Esophagus squamous epithelium (tissue), 5 donors: ENCODE results near the gene CCDC33. TPM values are rescaled to one million over a fixed set of nuclear protein-coding genes. Genes with fewer than 3 reads are reported as not detected.

ENCODE experiments used
- DNase-seq: peaks from one replicate; lab custom pipeline; 2025; lab: John Stamatoyannopoulos, UW
- H3K27ac ChIP-seq, 4 donors: fragments of 200-600 bp; sonication (generic); one replicate each; pipeline ENCODE4 v1.5.1; 2016 to 2019; ENCODE audit warnings: mild to moderate bottlenecking in 1 of 4
- H3K27me3 ChIP-seq, 4 donors: fragments of 200-600 bp; sonication (generic); 1 replicate in 3 of 4; 2 replicates in 1 of 4; pipeline versions ENCODE4 v1.5.1 to v1.6.0; 2017 to 2021; ENCODE audit warnings: antibody characterized with exemption in 1 of 4
- H3K36me3 ChIP-seq, 3 donors: fragments of 200-600 bp; sonication (generic); one replicate each; pipeline ENCODE4 v1.5.1; 2016 to 2019
- H3K4me1 ChIP-seq, 3 donors: fragments of 200-600 bp; sonication (generic); one replicate each; pipeline ENCODE4 v1.5.1; 2017 to 2019
- H3K4me3 ChIP-seq, 4 donors: fragments of 200-600 bp; sonication (generic); 1 replicate in 3 of 4; 2 replicates in 1 of 4; pipeline ENCODE4 v1.5.1; 2016 to 2019; ENCODE audit warnings: mild to moderate bottlenecking in 2 of 4, moderate library complexity in 1 of 4
- H3K9me3 ChIP-seq, 3 donors: fragments of 200-600 bp; sonication (generic); one replicate each; pipeline ENCODE4 v1.5.1; 2016 to 2019
- POLR2A ChIP-seq, 4 donors: fragments of 450-650 bp; IDR thresholded peaks; one replicate each; pipeline ENCODE4 v1.6.1; 2017; ENCODE audit warnings: antibody characterized with exemption in 4 of 4, mild to moderate bottlenecking in 4 of 4, moderate library complexity in 3 of 4
- WGBS, 2 donors: methylation state at CpG; one replicate each; pipeline ENCODE4 v1.1.5; 2018; 5-methylcytosine and 5-hydroxymethylcytosine counted together
- intact Hi-C: fragments of 100-400 bp; cut with DNase I; formaldehyde crosslinking; loops from one replicate; pipeline ENCODE4 v1.15.0; 2022
- total RNA-seq, 4 donors: library from RNA; depleted of rRNA; stranded (reverse); fragments of >200 nt; gene quantifications; one replicate each; pipeline ENCODE4 v1.1.0, GENCODE V29; 2016
- TF ChIP-seq, protein P1 (sequence below), 6 experiments: fragments of 450-650 bp in 4 of 6; fragments of 200-600 bp in 2 of 6; sonication (generic) in 2 of 6; IDR thresholded peaks; one replicate each; pipeline ENCODE4 v1.5.1; 2016 to 2019; ENCODE audit warnings: antibody characterized with exemption in 6 of 6, mild to moderate bottlenecking in 4 of 6, moderate library complexity in 4 of 6
- donor health status: DM: yes; HTN: yes; CAD: no.

The CCDC33 gene
- total RNA-seq, 4 donors from 2014 or later = not detected

DNA sequence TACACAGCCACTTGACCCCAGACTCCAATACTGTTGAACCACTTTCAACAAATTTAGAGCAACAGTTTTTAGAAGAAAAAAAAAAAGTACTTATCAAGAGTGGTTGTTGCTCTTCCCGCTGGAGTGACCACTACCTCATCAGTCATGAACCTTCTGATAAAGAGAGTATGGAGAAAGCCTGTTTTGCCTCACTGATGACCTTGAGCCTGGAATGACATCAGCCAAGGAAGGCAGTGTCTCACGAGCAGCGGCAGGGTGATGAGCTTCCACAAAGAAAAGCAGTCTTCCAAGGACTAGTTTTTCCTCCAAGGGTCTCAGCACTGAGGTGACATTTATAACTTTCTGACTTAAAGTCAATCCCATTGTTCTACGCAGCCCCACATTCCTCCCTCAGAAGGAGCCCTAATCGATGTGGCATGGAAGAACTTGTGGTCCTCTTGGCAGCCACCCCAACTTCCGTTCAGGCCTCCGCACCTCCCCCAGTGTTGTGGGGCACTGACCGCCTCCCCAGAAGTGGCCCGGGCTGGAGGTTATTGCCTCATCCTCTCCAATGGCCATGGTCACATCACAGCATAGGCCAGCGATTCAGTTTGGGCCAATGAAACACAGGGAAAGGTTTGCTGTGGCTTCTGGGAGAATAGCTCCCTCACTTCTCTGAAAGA, 133.1 kb downstream of the CCDC33 start:
- H3K27ac ChIP-seq = no peak overlapping the region
- H3K9me3 ChIP-seq = no peaks in the 10 kb centered on the region
- no peaks in the 10 kb centered on the region for H3K36me3 ChIP-seq
- H3K4me3 ChIP-seq = no peak overlapping the region
- intact Hi-C loops = no loop called here
- TF ChIP-seq, protein P1, sequence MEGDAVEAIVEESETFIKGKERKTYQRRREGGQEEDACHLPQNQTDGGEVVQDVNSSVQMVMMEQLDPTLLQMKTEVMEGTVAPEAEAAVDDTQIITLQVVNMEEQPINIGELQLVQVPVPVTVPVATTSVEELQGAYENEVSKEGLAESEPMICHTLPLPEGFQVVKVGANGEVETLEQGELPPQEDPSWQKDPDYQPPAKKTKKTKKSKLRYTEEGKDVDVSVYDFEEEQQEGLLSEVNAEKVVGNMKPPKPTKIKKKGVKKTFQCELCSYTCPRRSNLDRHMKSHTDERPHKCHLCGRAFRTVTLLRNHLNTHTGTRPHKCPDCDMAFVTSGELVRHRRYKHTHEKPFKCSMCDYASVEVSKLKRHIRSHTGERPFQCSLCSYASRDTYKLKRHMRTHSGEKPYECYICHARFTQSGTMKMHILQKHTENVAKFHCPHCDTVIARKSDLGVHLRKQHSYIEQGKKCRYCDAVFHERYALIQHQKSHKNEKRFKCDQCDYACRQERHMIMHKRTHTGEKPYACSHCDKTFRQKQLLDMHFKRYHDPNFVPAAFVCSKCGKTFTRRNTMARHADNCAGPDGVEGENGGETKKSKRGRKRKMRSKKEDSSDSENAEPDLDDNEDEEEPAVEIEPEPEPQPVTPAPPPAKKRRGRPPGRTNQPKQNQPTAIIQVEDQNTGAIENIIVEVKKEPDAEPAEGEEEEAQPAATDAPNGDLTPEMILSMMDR (IDR thresholded peaks at IDR 0.05) = no peak
- no peak for TF ChIP-seq POLR2A (IDR thresholded peaks at IDR 0.05)
- peaks cover 0 to 26% (median 0%) of the 10 kb centered on the region in 4 donors for H3K27me3 ChIP-seq
- DNase-seq = no peak
- peaks cover 8 to 49% (median 9%) of the 10 kb centered on the region in 3 donors for H3K4me1 ChIP-seq
- WGBS, 2 donors = 63 to 64% methylated on average over 8 to 10 of the region's 10 CpGs

DNA sequence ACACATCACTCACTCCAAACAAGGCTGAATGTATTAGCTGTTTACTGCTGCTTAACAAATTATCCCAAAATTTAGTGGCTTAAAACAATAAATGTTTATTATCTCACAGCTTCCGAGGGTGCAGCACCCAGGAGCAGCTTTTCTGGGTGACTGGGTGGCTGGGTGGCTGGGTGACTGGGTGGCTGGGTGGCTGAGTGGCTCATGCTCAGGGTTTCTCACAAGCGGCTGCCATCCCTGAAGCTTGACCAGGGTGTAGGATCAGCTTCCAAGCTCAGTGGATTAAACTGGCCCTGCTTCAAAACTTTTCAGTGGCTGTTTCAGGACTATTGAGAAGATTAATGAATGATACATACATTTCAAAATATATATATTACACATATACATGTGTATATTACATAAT, 133.6 kb downstream of the CCDC33 start:
- H3K36me3 ChIP-seq = no peaks in the 10 kb centered on the region
- H3K27me3 ChIP-seq = peaks cover 0 to 26% (median 0%) of the 10 kb centered on the region in 4 donors
- no peak overlapping the region for H3K4me3 ChIP-seq
- intact Hi-C loops = loop anchor here (10.0 kb wide), 1 partner anchor 395 kb away; no protein-coding TSS in a partner anchor
- H3K27ac ChIP-seq = no peak overlapping the region
- TF ChIP-seq, protein P1 (IDR thresholded peaks at IDR 0.05) = no peak
- TF ChIP-seq POLR2A (IDR thresholded peaks at IDR 0.05) = no peak
- no peak for DNase-seq
- no peaks in the 10 kb centered on the region for H3K9me3 ChIP-seq
- 65 to 83% methylated on average over 2 of the region's 2 CpGs for WGBS, 2 donors
- peaks cover 12 to 50% (median 13%) of the 10 kb centered on the region in 3 donors for H3K4me1 ChIP-seq

DNA sequence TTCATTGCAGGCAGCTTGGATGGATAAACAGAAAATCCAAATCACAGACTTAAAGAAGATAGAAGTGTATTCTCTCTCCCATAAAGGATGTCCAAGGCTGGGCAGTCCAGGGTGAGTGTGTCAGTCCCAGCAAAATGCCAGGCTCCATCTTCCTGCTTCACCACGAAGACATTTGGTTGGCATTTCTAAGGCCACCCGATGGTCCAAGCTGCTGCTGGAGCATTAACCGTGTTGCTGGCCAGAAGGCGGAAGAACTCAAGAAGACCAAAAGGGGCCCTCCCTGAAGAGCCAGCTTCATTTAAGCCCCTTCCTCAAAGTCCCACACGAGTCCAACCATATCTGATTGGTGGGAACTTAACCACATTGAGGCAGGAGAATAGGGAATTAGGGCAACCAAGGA, 134.3 kb downstream of the CCDC33 start:
- intact Hi-C loops = loop anchor here (10.0 kb wide), 1 partner anchor 394 kb away; no protein-coding TSS in a partner anchor
- no peak for DNase-seq
- peaks cover 14 to 47% (median 15%) of the 10 kb centered on the region in 3 donors for H3K4me1 ChIP-seq
- H3K27ac ChIP-seq = no peak overlapping the region
- no peak for TF ChIP-seq POLR2A (IDR thresholded peaks at IDR 0.05)
- TF ChIP-seq, protein P1 (IDR thresholded peaks at IDR 0.05) = no peak
- peaks cover 0 to 23% (median 0%) of the 10 kb centered on the region in 4 donors for H3K27me3 ChIP-seq
- H3K4me3 ChIP-seq = no peak overlapping the region
- 82 to 87% methylated on average over 5 of the region's 5 CpGs for WGBS, 2 donors
- no peaks in the 10 kb centered on the region for H3K9me3 ChIP-seq
- no peaks in the 10 kb centered on the region for H3K36me3 ChIP-seq

DNA sequence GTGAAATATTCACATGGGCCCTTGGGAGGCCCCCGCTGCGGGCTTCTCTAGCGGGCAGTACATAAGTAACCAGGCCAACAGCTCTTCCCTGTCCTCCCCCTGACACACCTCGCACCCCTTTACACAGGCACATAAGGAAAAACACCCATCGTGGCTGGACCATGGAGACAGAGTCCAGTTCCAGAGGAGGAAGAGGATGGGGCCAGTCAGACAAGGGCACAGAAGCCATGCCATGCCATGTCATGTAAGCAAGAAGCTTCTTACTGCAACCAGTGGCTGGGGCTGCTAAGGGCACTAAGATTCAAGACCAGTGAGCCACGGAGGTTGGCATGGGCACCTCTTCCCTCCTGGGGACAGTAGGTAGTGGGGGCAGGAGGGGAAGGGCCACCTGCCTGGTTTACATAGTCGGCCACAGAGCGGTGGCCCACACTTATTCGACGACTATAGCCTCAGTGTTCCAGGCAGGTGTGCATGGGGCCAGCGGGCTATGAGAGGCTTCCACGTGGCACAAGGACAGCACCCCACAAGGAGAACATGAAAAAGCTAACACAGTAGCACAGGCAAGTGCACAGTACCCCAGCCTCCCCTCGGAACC, 137.0 kb downstream of the CCDC33 start:
- no peaks in the 10 kb centered on the region for H3K9me3 ChIP-seq
- 53 to 67% methylated on average over 6 to 10 of the region's 13 CpGs for WGBS, 2 donors
- no peak overlapping the region for H3K4me3 ChIP-seq
- intact Hi-C loops = loop anchor here (10.0 kb wide), 1 partner anchor 392 kb away; no protein-coding TSS in a partner anchor
- H3K27me3 ChIP-seq = no peaks in the 10 kb centered on the region
- H3K36me3 ChIP-seq = no peaks in the 10 kb centered on the region
- no peak for DNase-seq
- H3K4me1 ChIP-seq = peaks cover 8 to 24% (median 12%) of the 10 kb centered on the region in 3 donors
- H3K27ac ChIP-seq = no peak overlapping the region
- TF ChIP-seq, protein P1 (IDR thresholded peaks at IDR 0.05) = no peak
- TF ChIP-seq POLR2A (IDR thresholded peaks at IDR 0.05) = no peak
